Right atrium auricular region (tissue), 2 donors: ENCODE measurements around the gene NR3C2. TPM values are rescaled to one million over a fixed set of nuclear protein-coding genes. Genes with fewer than 3 reads are reported as not detected.

Experiments
- DNase-seq: peaks from one replicate; pipeline ENCODE4 v3.0.0-alpha.2; 2019; ENCODE audit warnings: low spot score
- H3K27ac ChIP-seq, 2 donors: fragments of 200-600 bp; sonication (generic); 1 replicate in 1 of 2; 2 replicates in 1 of 2; pipeline ENCODE4 v1.5.1; 2016 to 2019
- H3K27me3 ChIP-seq, 2 donors: fragments of 200-600 bp; sonication (generic); one replicate each; pipeline versions ENCODE4 v1.5.1 to v1.6.0; 2017 to 2019
- H3K36me3 ChIP-seq: fragments of 200-600 bp; sonication (generic); one replicate; pipeline ENCODE4 v1.5.1; 2016
- H3K4me1 ChIP-seq, 2 donors: fragments of 200-600 bp; sonication (generic); one replicate each; pipeline versions ENCODE4 v1.5.1 to v1.6.0; 2017 to 2019
- H3K4me3 ChIP-seq, 2 donors: fragments of 200-600 bp; sonication (generic); 1 replicate in 1 of 2; 2 replicates in 1 of 2; pipeline ENCODE4 v1.5.1; 2017 to 2019; ENCODE audit warnings: mild to moderate bottlenecking in 1 of 2, moderate library complexity in 1 of 2
- H3K9me3 ChIP-seq, 2 donors: fragments of 200-600 bp; sonication (generic); one replicate each; pipeline ENCODE4 v1.5.1; 2019
- total RNA-seq, 2 donors: library from RNA; depleted of rRNA; stranded (reverse); fragments of >200 nt; gene quantifications; one replicate each; pipeline ENCODE4 v1.1.0, GENCODE V29; 2016
- TF ChIP-seq, protein P1 (sequence below), 2 donors: fragments of 200-600 bp; sonication (generic); IDR thresholded peaks; one replicate each; pipeline ENCODE4 v1.5.1; 2019; ENCODE audit warnings: antibody characterized with exemption in 2 of 2

Gene NR3C2
- total RNA-seq, 2 donors from 2014 or later, result 15.7 to 39.9 TPM

DNA sequence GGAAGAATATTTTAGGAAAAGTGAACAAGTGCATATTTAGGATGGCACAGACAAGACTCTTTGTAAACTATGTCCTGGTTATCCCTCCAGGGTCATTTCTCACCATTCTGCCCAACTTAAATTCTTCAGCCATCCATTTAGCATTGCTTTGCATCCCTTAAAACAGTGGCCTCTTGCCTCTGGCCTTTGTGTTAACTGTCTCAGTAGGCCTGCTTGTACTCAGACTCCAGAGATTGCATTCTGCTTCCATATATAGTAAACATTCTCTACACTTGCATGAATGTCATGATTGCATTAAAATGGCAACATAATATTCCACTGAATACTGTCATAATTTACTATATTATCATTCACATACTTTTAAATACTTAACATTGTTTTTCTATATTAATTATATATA is 43.2 kb downstream of the NR3C2 start:
- DNase-seq, result no peak
- Histone ChIP-seq H3K27me3 (no peaks in the 10 kb centered on the region), H3K36me3 (no peaks in the 10 kb centered on the region), H3K4me1 (peaks cover 0 to 29% of the 10 kb centered on the region in 2 donors), H3K4me3 (no peak overlapping the region), H3K9me3 (no peaks in the 10 kb centered on the region), H3K27ac (peak overlapping the region in 1 of 2 donors; percentile 45)
- TF ChIP-seq, protein P1, sequence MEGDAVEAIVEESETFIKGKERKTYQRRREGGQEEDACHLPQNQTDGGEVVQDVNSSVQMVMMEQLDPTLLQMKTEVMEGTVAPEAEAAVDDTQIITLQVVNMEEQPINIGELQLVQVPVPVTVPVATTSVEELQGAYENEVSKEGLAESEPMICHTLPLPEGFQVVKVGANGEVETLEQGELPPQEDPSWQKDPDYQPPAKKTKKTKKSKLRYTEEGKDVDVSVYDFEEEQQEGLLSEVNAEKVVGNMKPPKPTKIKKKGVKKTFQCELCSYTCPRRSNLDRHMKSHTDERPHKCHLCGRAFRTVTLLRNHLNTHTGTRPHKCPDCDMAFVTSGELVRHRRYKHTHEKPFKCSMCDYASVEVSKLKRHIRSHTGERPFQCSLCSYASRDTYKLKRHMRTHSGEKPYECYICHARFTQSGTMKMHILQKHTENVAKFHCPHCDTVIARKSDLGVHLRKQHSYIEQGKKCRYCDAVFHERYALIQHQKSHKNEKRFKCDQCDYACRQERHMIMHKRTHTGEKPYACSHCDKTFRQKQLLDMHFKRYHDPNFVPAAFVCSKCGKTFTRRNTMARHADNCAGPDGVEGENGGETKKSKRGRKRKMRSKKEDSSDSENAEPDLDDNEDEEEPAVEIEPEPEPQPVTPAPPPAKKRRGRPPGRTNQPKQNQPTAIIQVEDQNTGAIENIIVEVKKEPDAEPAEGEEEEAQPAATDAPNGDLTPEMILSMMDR (IDR thresholded peaks at IDR 0.05), result no peak

DNA sequence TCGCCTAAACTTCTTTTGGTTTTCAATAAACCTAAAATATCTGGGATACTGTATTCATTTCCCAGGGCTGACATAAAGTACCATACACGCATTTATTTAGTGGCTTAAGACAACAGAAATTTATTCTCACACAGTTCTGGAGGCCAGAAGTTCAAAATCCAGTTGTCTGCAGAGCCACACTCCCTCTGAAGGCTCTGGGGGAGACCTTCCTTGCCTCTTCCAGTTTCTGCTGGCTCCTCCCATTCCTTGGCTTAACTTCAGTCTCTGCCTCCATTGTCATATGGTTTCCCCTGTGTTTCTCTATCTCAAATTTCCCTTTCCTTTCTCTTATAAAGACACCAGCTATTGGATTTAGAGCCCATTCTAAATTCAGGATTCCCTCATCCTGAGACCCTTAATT is 44.4 kb downstream of the NR3C2 start:
- Histone ChIP-seq H3K36me3 (no peaks in the 10 kb centered on the region), H3K4me3 (no peak overlapping the region), H3K27ac (peak overlapping the region in 1 of 2 donors; percentile 50), H3K4me1 (peaks cover 0 to 29% of the 10 kb centered on the region in 2 donors), H3K27me3 (no peaks in the 10 kb centered on the region), H3K9me3 (no peaks in the 10 kb centered on the region)
- no peak for DNase-seq
- TF ChIP-seq, protein P1 (IDR thresholded peaks at IDR 0.05), result no peak

DNA sequence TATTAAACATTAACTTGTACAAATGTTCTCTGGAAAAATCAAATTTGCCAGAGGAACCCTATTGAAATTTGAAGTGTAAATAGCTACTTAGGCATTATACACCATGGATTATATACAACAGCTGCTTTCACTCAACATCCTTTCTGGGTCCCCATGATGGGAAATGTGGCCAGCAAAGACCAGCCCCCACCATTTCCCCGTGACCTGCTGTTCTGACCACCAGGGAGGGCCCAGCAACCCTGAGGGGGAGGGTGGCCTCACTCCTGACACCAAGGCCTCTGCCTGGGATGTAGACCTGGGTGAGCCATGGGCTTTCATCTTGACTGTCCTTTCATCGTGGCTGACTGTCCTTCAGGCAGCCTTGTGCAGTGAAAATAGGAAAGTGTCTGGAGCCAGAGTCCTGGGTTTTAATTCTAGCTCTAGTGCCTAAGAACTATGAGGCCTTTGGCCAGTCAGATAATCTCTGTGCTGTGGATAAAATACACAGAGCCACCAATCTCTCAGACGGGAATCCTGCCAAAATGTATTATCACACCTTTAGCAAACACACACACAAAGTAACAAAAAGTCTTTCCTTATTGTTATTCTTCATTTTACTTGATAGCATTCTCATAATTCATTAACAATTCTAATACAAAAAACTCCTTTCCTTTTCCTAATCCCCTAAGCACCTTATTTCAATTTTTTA is 45.1 kb downstream of the NR3C2 start:
- TF ChIP-seq, protein P1 (IDR thresholded peaks at IDR 0.05), result no peak
- peaks cover 0 to 29% of the 10 kb centered on the region in 2 donors for H3K4me1 ChIP-seq
- H3K27ac ChIP-seq, result peak overlapping the region in 1 of 2 donors; percentile 50
- H3K36me3 ChIP-seq, result no peaks in the 10 kb centered on the region
- DNase-seq, result no peak
- H3K9me3 ChIP-seq, result no peaks in the 10 kb centered on the region
- no peak overlapping the region for H3K4me3 ChIP-seq
- H3K27me3 ChIP-seq, result no peaks in the 10 kb centered on the region

DNA sequence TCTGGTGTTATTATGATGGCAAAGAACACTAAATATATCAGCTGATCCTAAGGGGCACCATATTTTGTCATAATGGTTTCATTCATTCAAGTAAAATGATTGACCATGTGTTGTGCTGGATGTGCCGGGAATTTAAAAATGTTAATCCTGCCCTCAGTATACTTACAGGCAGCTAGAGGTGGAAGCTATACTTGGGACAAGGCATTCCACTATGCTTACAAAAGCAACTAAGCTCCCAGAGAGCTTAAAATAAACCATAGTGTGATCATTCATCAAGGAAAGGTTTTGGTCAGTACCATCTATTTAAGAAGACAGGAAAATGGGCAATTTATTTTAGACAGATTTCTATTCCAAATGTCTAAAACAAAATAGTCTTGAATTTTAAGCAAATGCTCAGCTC is 46.4 kb downstream of the NR3C2 start:
- Histone ChIP-seq H3K4me3 (no peak overlapping the region), H3K9me3 (no peaks in the 10 kb centered on the region), H3K27me3 (no peaks in the 10 kb centered on the region), H3K4me1 (peaks cover 0 to 29% of the 10 kb centered on the region in 2 donors), H3K36me3 (no peaks in the 10 kb centered on the region), H3K27ac (peak overlapping the region in 1 of 2 donors; percentile 14)
- DNase-seq, result no peak
- TF ChIP-seq, protein P1 (IDR thresholded peaks at IDR 0.05), result no peak

DNA sequence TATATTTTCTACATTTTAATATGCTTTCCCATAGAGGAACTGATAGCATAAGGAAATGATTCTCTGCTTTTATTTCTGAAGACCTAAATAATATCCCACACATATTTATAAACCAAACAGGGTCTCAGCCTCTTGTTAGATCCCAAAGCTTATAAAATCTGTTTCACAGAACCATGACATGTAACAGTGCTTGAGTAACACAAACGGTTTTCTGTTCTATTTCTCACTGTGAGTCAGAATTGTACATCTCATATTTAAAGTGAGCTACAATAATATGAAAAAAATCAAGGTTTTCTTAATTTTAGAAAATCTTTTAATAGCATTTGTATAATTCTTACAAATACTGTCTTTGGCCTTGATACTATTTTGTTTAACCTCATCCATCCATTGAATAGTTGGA is 51.2 kb downstream of the NR3C2 start:
- peaks cover 0 to 6% of the 10 kb centered on the region in 2 donors for H3K4me1 ChIP-seq
- H3K9me3 ChIP-seq, result no peaks in the 10 kb centered on the region
- H3K27ac ChIP-seq, result no peak overlapping the region
- H3K4me3 ChIP-seq, result no peak overlapping the region
- no peaks in the 10 kb centered on the region for H3K36me3 ChIP-seq
- DNase-seq, result no peak
- TF ChIP-seq, protein P1 (IDR thresholded peaks at IDR 0.05), result no peak
- no peaks in the 10 kb centered on the region for H3K27me3 ChIP-seq

DNA sequence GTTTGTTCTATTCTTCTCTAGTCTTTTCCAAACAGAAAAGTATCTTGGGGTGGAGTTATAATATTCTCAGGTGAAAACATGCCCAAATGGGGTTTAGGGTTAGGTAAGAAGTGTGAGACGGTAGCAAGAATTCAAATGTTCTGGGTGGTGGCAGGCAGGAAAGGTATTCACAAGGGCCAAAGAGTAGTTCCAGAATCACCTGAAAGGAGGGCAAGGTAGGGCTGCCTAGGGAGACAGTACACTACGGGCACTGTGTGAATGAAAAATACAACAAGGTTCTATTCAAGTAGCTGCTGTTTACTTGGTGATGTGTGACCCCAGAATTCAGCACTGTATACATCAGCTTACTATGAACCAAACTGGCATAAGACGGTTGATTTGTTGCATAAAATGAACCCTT is 51.9 kb downstream of the NR3C2 start:
- no peak overlapping the region for H3K4me3 ChIP-seq
- no peak overlapping the region for H3K27ac ChIP-seq
- H3K27me3 ChIP-seq, result no peaks in the 10 kb centered on the region
- TF ChIP-seq, protein P1 (IDR thresholded peaks at IDR 0.05), result no peak
- no peaks in the 10 kb centered on the region for H3K9me3 ChIP-seq
- no peak for DNase-seq
- no peaks in the 10 kb centered on the region for H3K36me3 ChIP-seq
- no peaks in the 10 kb centered on the region for H3K4me1 ChIP-seq
